Measurements from ENCODE around the gene GPC1.

DNA sequence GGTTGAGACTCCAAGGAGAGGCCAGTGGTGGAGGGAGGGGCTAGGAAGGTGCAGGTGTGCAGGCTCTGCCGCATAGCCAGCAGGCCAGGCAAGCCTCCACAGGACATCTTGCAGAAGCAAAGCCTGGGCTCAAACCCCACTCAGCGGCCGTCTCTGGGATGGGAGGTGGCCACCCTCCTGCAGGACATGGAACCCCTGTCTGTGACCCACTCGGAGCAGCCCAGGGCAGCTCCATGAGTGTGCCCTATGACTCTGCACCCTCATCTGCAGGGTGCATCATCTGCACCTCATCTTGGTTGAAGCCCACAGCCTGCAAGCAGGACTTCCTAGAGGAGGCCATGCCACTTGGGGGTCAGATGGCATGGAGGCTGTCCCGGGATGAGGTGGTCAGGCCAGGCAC, 46.3 kb downstream of the GPC1 start:
- no peak for TF ChIP-seq YY1 (IDR thresholded peaks at IDR 0.05; ENCODE audit: insufficient read depth, insufficient read length)
- no peak for TF ChIP-seq SUZ12 (IDR thresholded peaks at IDR 0.05; ENCODE audit: extremely low read depth, insufficient read depth, insufficient read length)
- no peak for TF ChIP-seq ZNF274 (IDR thresholded peaks at IDR 0.05; ENCODE audit: low read depth, low read length)
